MG63 (cell line): ENCODE measurements around the gene KHDC1. TPM values are rescaled to one million over a fixed set of nuclear protein-coding genes. Genes with fewer than 3 reads are reported as not detected.
"Not testable (repeated sequence)": the region's sequence is repeated elsewhere in the genome, so short reads cannot be mapped to it uniquely, and the experiment has no call there.

Source experiments
- DNase-seq: peaks from one replicate; pipeline ENCODE4 v3.0.0-alpha.2; 2020
- H3K27me3 ChIP-seq: fragments of 250-450 bp; sonication (Bioruptor Pico); 2 replicates; pipeline ENCODE4 v1.5.1; 2020; ENCODE audit warnings: mild to moderate bottlenecking, moderate library complexity
- H3K36me3 ChIP-seq: fragments of 250-450 bp; sonication (Bioruptor Pico); 2 replicates; pipeline ENCODE4 v1.5.1; 2020; ENCODE audit warnings: mild to moderate bottlenecking, moderate library complexity
- H3K4me3 ChIP-seq: fragments of 250-450 bp; sonication (Bioruptor Pico); 2 replicates; pipeline ENCODE4 v1.5.1; 2020; ENCODE audit warnings: mild to moderate bottlenecking, moderate library complexity
- H3K9me3 ChIP-seq: fragments of 250-450 bp; sonication (Bioruptor Pico); 2 replicates; pipeline ENCODE4 v1.5.1; 2020; ENCODE audit warnings: mild to moderate bottlenecking, moderate library complexity
- total RNA-seq: library from RNA; depleted of rRNA; stranded (reverse); fragments of >200 nt; shearing (Covaris generic); gene quantifications from 2 replicates; pipeline ENCODE4 v1.2.3, GENCODE V29; 2014; ENCODE audit warnings: low replicate concordance

The KHDC1 gene
- total RNA-seq, 1 experiment from 2014 or later, result 3.5 TPM

- DNase-seq, result no peak
- Histone ChIP-seq H3K36me3 (peaks cover 23% of the 10 kb centered on the region), H3K27me3 (no peaks in the 10 kb centered on the region), H3K9me3 (no peaks in the 10 kb centered on the region), H3K4me3 (no peak overlapping the region; the same call in 1 of the 2 replicates)
Measured at GRCh38 chr6:73264446-73264845, 1.4 kb upstream of the KHDC1 start.

GRCh38 chr6:73263570-73263909 is 544 bp upstream of the KHDC1 start:
- Histone ChIP-seq H3K4me3 (peak overlapping the region; percentile 68), H3K27me3 (no peaks in the 10 kb centered on the region)
- no peak for DNase-seq

GRCh38 chr6:73258721-73259120 is 4.3 kb downstream of the KHDC1 start:
- Histone ChIP-seq H3K36me3 (no peaks in the 10 kb centered on the region), H3K9me3 (no peaks in the 10 kb centered on the region), H3K4me3 (no peak overlapping the region), H3K27me3 (no peaks in the 10 kb centered on the region)
- DNase-seq, result no peak

More at GRCh38 chr6:73263570-73263909, 544 bp upstream of the KHDC1 start:
- H3K9me3 ChIP-seq, result no peaks in the 10 kb centered on the region
- H3K36me3 ChIP-seq, result peaks cover 20% of the 10 kb centered on the region

DNA sequence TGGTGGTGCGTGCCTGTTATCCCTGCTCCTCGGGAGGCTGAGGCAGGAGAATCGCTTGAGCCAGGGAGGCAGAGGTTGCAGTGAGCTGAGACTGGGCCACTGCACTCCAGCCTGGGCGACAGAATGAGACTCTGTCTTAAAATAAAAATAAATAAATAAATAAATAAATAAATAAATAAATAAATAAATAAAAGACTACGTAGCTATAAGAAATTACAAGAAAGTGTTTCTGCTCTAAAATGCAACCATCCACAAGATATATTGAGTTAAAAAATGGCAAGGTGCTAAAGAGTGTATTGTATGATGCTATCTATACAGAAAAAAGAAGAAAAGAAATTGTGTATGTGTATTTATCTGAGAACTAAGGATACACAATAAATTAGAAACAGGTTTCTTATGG is 8.7 kb downstream of the KHDC1 start:
- H3K4me3 ChIP-seq, DNase-seq, H3K9me3 ChIP-seq, H3K27me3 ChIP-seq, H3K36me3 ChIP-seq: not testable (repeated sequence)

DNA sequence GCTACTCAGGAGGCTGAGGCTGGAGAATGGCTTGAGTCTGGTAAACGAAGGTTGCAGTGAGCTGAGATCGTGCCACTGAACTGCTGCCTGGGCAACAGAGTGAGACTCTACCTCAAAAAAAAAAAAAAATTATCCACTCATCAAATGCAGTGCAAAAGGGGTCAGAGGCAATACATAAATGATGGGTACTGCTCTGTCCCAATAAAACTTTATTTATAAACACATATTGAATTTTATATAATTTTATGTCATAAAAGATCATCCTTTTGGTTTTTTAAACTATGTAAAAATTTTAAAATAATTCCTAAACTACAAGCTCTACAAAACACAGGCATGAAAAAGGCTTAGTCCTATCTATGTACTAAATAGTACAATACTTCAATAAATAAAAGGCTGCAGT is 10.3 kb downstream of the KHDC1 start:
- no peak overlapping the region for H3K4me3 ChIP-seq
- no peaks in the 10 kb centered on the region for H3K27me3 ChIP-seq
- no peak for DNase-seq
- H3K36me3 ChIP-seq, result no peaks in the 10 kb centered on the region
- H3K9me3 ChIP-seq, result no peaks in the 10 kb centered on the region

DNA sequence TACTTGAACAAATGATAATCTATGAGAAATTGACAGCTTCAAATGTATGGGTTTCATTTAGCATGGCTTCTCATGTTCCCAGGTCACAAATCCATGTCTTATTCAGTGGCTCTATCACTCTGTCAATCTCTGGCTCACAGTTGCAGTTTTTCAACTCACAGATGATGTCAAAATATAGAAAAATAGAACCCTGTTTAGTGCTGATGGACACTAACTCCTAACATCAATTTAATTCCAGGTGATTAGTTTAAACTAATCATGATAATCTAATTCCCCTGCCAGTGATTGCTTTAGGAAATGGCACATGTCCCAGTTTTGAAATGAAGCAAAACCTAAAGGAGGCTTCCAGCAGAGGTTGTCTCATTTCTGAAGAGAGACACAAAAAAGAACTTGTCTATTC is 13.0 kb downstream of the KHDC1 start:
- no peaks in the 10 kb centered on the region for H3K9me3 ChIP-seq
- DNase-seq, result no peak
- no peak overlapping the region for H3K4me3 ChIP-seq
- H3K36me3 ChIP-seq, result no peaks in the 10 kb centered on the region
- H3K27me3 ChIP-seq, result no peaks in the 10 kb centered on the region

GRCh38 chr6:73248192-73248903 is 14.6 kb downstream of the KHDC1 start:
- H3K36me3 ChIP-seq, result no peaks in the 10 kb centered on the region
- no peak overlapping the region for H3K4me3 ChIP-seq
- no peaks in the 10 kb centered on the region for H3K27me3 ChIP-seq
- no peaks in the 10 kb centered on the region for H3K9me3 ChIP-seq
- no peak for DNase-seq

DNA sequence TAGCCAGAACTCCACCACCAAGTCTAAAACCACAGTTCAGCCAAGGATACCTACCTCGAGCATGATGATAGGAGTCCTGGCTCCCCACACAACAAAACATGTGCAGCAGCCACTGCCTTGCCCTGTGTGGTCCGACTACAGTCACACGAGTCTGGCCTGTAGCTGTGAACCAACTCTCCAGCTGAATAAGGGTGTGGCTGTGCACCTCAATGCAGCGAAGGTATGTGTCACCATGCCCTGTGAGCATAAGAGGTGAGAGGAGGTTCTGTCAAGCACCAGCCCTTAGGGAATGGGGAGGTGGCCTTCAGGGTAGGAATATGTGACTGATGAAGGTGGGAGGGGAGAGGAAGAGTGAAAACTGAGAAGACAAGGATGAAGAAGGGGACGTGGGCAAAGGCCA is 21.0 kb downstream of the KHDC1 start:
- no peaks in the 10 kb centered on the region for H3K27me3 ChIP-seq
- no peak overlapping the region for H3K4me3 ChIP-seq
- H3K9me3 ChIP-seq, result 0 out of 2 replicates have a peak, but pooled peaks cover 2% of the 10 kb centered on the region
- DNase-seq, result no peak
- H3K36me3 ChIP-seq, result no peaks in the 10 kb centered on the region

DNA sequence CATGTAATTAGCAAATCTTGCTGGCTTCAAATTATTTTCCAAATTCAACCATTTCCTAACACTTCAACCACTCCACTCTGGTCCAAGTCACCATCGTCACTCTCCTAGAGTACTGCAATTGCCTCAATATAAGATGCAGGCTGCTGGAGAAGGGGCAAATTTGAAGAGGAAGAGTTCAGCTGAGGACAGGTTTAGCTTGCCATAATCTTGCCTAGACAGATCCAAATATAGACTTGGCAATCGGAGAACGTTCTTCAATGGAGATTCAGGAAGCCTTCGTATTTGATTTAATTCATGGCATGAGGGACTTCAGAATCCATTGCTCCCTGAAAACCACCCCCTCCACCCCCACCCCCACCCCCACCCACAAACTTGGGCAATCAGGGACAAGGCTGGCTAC is 22.3 kb downstream of the KHDC1 start:
- Histone ChIP-seq H3K36me3 (no peaks in the 10 kb centered on the region), H3K4me3 (no peak overlapping the region), H3K27me3 (no peaks in the 10 kb centered on the region), H3K9me3 (0 out of 2 replicates have a peak, but pooled peaks cover 2% of the 10 kb centered on the region)
- no peak for DNase-seq

- H3K9me3 ChIP-seq, result 0 out of 2 replicates have a peak, but pooled peaks cover 2% of the 10 kb centered on the region
- H3K36me3 ChIP-seq, result no peaks in the 10 kb centered on the region
- H3K4me3 ChIP-seq, result no peak overlapping the region
- DNase-seq, result peak; percentile 46
- H3K27me3 ChIP-seq, result no peaks in the 10 kb centered on the region
Measured at GRCh38 chr6:73236144-73236750, 26.7 kb downstream of the KHDC1 start.

GRCh38 chr6:73234733-73235132 is 28.3 kb downstream of the KHDC1 start:
- Histone ChIP-seq H3K4me3 (no peak overlapping the region), H3K9me3 (0 out of 2 replicates have a peak, but pooled peaks cover 2% of the 10 kb centered on the region)
- DNase-seq, result peak; percentile 57

DNA sequence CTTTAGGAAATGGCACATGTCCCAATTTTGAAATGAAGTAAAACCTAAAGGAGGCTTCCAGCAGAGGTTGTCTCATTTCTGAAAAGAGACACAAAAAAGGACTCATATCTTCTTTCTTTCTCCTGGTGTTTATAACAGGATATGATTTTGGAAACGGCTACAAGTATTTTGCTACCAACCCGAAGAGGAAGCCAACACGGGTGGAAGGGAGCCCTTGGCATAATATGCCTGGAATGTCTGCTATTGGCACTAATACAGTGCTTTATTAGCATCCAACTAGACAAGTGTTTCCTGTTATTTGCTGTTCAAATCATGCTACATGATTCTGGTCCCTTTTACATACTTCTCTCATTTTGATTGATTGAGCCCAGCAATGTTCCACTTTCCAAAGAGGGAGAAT is 29.0 kb downstream of the KHDC1 start:
- peak; percentile 78 for DNase-seq
- H3K4me3 ChIP-seq, H3K9me3 ChIP-seq, H3K36me3 ChIP-seq, H3K27me3 ChIP-seq: not testable (repeated sequence)

More at GRCh38 chr6:73234733-73235132, 28.3 kb downstream of the KHDC1 start:
- no peaks in the 10 kb centered on the region for H3K36me3 ChIP-seq
- no peaks in the 10 kb centered on the region for H3K27me3 ChIP-seq

- no peak for DNase-seq
Measured at GRCh38 chr6:73233048-73233447, 29.9 kb downstream of the KHDC1 start.

DNA sequence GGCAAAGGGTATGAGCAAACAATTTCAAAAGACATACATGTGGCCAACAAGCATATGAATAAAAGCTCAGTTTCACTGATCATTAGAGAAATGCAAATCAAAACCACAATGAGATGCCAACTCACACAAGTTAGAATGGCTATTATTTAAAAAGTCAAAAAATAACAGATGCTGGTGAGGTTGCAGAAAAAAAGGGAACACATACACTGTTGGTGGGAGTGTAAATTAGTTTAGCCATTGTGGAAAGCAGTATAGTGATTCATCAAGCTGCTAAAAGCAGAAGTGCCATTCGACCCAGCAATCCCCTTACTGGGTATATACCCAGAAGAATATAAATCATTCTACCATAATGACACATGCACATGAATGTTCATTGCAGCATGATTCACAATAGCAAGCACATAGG is 31.0 kb downstream of the KHDC1 start:
- Histone ChIP-seq H3K4me3 (no peak overlapping the region), H3K9me3 (no peaks in the 10 kb centered on the region)
- no peak for DNase-seq

More at GRCh38 chr6:73233048-73233447, 29.9 kb downstream of the KHDC1 start:
- 0 out of 2 replicates have a peak, but pooled peaks cover 1% of the 10 kb centered on the region for H3K9me3 ChIP-seq
- no peaks in the 10 kb centered on the region for H3K36me3 ChIP-seq
- H3K4me3 ChIP-seq, result no peak overlapping the region
- H3K27me3 ChIP-seq, result no peaks in the 10 kb centered on the region

GRCh38 chr6:73227606-73228255 is 35.3 kb downstream of the KHDC1 start:
- no peak for DNase-seq
- Histone ChIP-seq H3K9me3 (no peaks in the 10 kb centered on the region), H3K36me3 (no peaks in the 10 kb centered on the region), H3K4me3 (no peak overlapping the region), H3K27me3 (no peaks in the 10 kb centered on the region)

More for the DNA sequence above, 31.0 kb downstream of the KHDC1 start:
- no peaks in the 10 kb centered on the region for H3K36me3 ChIP-seq
- no peaks in the 10 kb centered on the region for H3K27me3 ChIP-seq

GRCh38 chr6:73225396-73225795 is 37.6 kb downstream of the KHDC1 start, which contains the start of gene KHDC1L:
TSS of gene KHDC1L (minus strand) at chr6:73225496. CDS start at chr6:73225408, 88 bp downstream.
- DNase-seq, result no peak
- Histone ChIP-seq H3K36me3 (no peaks in the 10 kb centered on the region), H3K27me3 (no peaks in the 10 kb centered on the region), H3K4me3 (no peak within 1 kb of the TSS), H3K9me3 (no peaks in the 10 kb centered on the region)

- H3K9me3 ChIP-seq, result no peaks in the 10 kb centered on the region
- no peaks in the 10 kb centered on the region for H3K27me3 ChIP-seq
- H3K4me3 ChIP-seq, result no peak overlapping the region
- no peaks in the 10 kb centered on the region for H3K36me3 ChIP-seq
- DNase-seq, result no peak
Measured at GRCh38 chr6:73216859-73217258, 46.1 kb downstream of the KHDC1 start.
